ENCODE results near the gene ZNRF3.
"Not testable (repeated sequence)": the region's sequence is repeated elsewhere in the genome, so short reads cannot be mapped to it uniquely, and the experiment has no call there.

The ZNRF3 gene

DNA sequence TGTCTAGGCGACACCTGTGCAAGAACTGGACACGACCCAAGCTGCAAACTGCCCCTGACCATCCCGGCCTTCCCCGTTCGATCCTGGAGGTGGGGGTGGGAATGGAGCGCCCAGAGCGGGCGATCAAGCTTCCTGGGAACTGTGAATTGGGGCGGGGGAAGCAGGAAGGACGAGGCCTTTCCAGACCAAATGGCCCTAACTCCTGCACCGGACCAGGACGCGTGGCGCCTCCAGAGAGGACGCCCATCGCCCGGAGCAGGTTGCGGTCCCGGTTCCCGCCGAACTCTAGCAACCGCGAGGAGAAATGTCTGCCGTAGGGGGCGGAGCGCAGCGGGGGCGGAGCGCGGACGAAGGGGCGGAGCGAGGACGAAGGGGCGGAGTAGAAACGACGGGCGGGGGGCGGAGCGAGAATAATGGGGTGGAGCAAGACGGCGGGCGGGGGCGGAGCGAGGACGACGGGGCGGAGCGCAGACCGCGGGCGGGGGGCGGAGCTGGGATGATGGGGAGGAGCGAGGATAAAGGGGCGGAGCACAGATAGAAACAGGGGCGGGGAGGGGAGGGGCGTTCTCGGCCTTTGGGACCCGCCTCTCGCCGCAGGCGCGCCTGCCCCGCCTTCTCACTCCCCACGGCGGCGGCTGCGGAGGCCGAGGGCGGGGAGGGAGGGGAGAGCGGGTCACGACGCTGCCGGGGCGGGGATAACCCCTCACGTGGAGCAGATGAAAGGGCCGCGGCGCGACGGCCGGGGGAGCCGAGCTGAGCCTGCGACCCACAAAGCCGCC is at the start of gene ZNRF3:
ZNRF3 (plus strand) TSS at position 695 of the 779 bp plus-strand sequence. CDS start 195 bp downstream, outside the sequence.
- DNase-seq: peak; percentile 92 to 99 (median 96)
- intact Hi-C loops (cut with DNase I): no loop called here

DNA sequence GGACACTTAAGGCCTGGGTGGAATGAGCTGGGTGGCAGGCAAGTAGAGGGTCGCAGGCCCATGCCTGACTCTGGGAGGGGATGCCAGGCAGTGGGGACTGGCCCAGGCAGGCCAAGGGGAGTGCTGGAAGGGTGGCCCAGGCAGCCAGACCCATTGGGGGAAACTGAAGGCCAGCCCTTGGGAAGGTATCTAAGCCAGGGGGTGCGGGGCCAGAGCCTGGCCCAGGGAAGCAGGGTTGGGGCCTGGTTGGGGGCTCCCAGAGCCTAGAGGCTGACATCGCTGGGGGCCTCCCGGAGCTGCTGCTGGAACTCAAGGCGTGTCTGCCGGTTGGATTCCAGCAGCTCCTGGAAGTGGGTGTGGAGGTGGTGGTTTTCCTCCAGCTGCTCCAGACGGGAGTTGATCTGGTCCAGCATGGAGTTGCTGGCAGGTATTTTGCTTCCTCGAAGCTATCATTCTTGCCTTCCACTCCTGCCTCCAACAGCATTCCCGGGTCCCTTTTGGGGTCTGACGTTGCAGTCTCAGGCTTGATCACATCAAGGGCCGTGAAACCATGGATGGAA is 47.7 kb upstream of the ZNRF3 start:
- DNase-seq: no peak
- intact Hi-C loops (cut with DNase I): loop anchor here (10.0 kb wide), 1 partner anchor 811 kb away; no protein-coding TSS in a partner anchor

DNA sequence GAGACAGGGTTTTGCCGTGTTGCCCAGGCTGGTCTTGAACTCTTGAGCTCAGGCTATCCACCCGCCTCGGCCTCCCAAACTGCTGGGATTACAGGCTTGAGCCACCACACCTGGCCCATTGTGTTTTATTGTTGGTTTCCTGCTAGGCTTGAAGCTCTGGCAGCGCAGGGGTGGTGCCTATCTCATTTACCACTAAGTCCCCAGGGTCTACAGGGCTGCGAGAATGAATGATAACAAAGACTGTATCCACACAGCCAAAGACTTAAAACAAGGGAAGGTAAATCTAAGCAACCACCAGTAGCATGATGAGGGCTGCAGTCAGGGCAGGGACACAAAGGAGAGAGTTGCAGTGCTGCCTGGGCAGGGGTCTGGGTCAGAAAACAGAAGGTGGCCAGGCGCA is 45.7 kb upstream of the ZNRF3 start:
- intact Hi-C loops (cut with DNase I): loop anchor here (10.0 kb wide), 1 partner anchor 813 kb away; no protein-coding TSS in a partner anchor
- no peak for DNase-seq

DNA sequence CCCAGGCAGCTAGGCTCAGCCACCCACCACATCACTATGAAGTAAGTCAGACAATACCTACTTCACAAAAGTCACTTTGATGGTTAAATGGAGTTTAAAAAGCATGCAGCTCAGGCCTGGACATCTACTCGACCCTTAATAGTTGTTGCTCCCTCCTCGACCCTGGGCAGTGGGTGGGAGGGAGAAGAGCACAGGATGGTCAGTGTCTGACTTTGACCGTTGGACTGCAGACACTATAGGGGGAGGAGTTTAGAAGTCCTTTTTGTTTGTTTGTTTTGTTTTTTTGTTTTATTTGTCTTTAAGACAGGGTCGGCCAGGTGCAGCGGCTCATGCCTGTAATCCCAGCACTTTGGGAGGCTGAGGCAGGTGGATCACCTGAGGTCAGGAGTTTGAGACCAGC is 44.4 kb upstream of the ZNRF3 start:
- intact Hi-C loops (cut with DNase I): loop anchor here (10.0 kb wide), 1 partner anchor 814 kb away; no protein-coding TSS in a partner anchor
- DNase-seq: no peak

DNA sequence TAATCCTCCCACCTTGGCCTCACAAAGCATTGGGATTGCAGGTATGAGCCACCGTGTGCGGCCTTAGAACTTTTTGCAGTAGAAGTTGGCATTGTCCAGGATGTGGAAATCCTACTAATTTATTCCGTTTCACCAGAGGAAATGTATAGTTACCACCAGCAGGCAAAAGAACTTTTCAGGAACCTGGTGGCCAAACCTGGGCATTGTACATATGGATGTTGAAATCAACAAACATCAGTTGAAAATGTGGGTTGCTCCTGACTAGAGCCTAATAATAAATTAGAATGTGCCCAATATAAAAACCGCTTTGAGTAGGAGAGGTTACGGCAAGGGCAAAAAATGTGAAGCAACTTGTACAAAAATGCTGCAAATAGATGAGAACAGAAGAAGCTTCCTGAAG is 42.3 kb upstream of the ZNRF3 start:
- DNase-seq: no peak
- intact Hi-C loops (cut with DNase I): no loop called here

DNA sequence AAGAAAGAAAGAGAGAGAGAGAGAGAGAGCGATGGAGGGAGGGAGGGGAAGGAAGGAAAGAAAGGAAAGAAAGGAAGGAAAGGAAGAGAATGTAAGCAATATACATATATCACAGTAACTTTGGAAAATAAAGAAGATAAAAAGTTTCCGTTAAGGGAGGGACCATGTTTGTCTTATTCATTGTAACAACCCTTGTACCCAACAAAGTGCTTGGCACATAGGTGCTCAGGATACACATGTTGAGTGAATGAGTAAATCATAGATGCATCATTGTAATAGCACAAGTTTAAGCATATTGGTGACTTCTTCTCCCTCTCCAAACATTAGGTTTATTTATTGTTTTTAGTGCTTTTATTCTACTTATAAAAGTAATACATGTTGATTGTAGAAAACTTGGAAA is 39.7 kb upstream of the ZNRF3 start:
- no peak for DNase-seq
- intact Hi-C loops (cut with DNase I): no loop called here

DNA sequence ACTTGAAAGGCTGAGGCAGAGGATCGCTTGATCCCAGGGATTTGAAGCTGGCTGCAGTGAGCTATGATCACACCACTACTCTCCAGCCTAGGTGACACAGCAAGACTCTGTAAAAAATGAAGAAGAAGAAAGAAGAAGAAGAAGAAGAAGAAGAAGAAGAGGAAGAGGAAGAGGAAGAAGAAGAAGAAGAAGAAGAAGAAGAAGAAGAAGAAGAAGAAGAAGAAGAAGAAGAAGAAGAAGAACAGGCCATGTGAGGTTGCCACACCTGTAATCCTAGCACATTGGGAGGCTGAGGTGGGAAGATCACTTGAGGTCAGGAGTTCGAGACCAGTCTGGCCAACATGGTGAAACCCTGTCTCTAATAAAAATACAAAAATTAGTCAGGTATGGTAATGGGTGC is 39.1 kb upstream of the ZNRF3 start:
- DNase-seq; intact Hi-C loops (cut with DNase I): not testable (repeated sequence)

DNA sequence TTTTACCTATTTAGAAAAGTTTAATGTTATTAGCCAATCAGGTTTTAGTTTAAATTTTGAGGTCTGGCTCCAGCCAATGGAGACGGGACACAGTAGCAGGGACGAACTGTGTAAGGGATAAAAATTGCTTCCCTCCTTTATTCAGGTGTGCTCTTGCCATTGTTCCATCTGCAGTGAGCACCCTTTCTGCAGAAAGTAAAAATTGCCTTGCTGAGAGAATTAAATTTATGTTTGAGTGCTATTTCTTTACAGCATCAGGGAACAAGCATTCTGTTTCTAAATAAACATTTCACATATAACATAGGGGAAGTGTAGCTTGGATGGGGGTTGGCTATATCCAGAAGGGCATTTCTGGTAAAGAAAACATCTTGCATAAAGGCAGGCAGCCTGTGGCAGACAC is 36.4 kb upstream of the ZNRF3 start:
- intact Hi-C loops (cut with DNase I): no loop called here
- DNase-seq: no peak

DNA sequence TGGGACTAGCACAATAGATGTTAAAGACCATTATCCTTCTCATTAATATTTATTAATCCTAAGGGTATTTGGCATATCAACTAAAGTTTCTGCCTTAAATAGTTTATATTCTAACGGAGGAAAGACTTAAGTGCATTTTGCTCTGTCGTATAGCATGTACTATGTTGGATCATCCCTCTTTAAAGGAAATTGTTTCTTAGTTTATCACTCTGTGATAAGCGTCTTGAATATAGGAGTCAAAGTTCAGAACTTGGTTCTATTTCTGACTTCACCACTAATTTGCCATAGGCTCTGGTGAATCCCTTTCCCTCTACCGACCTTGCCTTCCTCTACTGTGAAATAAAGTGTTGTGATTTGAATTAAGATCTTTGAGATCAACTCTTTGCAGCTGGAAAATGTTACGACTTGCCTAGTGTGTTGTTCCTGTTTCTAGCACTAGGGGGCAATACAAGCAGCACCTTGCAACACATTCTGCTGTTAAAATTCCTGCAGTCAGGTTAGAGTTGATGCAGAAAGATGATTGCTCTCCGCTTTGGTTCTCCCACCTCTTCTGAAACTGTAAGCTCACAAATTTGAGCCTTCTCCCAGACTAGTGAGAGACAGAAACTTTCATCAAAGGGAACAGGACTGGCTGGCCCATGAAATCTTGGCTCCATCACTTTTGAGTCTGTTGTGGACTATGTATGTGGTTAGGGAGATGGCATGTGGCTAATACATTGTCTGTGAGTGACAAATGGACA is 27.8 kb upstream of the ZNRF3 start:
- DNase-seq: peak in 4 of 10 donors; percentile 27 to 49 (median 37)
- intact Hi-C loops (cut with DNase I): loop anchor here (1.0 to 10.0 kb wide), 3 partner anchors 185 to 389 kb away; no protein-coding TSS in a partner anchor

DNA sequence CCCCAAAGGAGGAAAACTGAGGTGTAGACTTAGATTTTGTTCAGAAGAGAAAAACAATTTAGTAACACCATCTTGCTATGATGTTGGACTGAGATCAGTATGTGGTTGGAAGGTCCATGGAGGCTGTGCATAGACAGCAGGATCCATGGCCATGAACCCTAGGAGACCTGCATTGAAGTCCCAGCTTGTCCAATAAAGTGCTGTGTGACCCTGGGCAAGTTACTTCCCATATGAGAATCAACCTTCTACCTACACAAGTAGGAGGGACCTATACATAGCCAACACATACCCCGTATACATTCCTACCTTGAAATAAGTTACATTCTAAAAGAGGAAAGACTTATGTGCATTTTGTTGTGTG is 27.3 kb upstream of the ZNRF3 start:
- intact Hi-C loops (cut with DNase I): loop anchor here (10.0 kb wide), 2 partner anchors 299 to 389 kb away; no protein-coding TSS in a partner anchor
- DNase-seq: no peak

DNA sequence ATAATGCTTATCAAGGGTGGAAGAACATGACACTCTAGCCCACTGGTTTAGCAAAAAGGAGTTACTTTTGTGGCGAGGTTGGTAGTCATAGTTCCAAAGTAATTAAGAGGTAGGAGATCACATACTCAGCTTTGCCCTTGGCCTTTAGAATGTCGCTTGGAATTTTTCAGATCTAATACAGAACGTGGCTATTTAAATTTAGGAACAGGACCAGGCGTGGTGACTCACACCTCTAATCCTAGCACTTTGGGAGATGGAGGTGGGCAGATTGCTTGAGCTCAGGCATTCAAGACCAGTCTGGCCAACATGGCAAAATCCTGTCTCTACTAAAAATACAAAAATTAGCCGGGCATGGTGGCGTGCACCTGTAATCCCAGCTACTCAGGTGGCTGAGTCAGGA is 26.1 kb upstream of the ZNRF3 start:
- peak in 1 of 10 donors; percentile 2 for DNase-seq
- intact Hi-C loops (cut with DNase I): loop anchor here (10.0 kb wide), 2 partner anchors 298 to 388 kb away; no protein-coding TSS in a partner anchor

DNA sequence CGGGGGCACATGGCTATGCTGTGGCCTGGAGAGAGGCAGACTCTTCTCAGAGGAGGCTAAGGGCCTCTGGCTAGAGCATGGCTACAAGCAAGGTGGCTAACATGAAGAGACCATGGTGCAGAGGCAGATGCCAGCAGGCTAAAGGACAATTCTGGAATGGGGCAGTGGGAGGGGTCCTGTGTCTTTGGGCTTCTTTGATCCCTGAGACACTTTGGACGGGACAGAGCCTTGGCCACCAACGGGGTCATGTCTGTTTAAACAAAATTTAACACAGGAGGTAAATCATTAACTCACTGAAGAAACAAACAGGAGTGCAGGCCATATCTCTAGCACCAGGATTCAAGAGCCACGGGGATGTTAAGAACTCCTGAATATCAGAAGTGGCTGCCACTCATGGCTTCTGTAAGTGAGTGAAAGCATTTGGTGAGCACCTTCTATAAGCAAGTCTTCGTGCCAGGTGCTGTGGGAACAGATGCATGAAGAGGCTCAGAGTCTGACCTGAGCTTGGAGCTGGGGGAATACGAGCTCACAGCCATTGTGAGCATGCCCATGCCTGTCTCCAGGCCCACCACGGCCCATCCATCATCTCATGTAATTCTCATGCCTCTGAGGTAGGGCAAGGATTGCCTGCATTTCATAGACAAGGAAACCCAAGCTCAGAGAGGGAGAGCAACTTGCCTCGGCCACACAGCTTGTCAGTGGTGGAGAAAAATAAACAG is 18.3 kb upstream of the ZNRF3 start:
- peak in 1 of 10 donors; percentile 54 for DNase-seq
- intact Hi-C loops (cut with DNase I): no loop called here

DNA sequence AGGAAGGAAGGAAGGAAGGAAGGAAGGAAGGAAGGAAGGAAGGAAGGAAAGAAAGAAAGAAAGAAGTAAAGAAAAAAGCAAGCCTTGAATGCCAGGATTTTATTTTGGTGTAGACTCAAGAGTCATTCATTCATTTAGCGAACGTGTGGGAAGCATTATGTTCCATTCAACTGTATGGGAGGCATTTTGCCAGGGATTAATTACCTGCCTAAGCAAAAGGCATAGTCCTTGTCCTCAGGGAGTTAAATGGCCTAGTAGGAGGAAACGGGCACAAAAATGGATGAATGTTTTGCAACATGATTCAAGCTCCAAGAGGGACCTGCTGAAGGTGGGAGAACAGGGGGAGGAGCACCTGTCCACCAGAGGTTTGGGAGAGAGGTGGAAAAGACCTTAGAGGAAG is 16.2 kb upstream of the ZNRF3 start:
- intact Hi-C loops (cut with DNase I): no loop called here
- no peak for DNase-seq

DNA sequence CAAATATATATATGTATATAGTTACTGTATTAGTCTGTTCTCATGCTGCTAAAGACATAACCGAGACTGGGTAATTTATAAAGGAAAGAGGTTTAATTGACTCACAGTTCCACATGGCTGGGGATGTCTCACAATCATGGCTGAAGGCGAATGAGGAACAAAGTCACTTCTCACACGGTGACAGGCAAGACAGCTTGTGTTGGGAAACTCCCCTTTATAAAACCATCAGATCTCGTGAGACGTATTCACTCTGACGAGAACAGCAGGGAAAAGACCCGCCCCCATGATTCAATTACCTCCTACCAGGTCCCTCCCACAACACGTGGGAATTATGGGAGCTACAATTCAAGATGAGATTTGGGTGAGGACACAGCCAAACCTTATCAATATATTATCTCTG is 15.0 kb upstream of the ZNRF3 start:
- intact Hi-C loops (cut with DNase I); DNase-seq: not testable (repeated sequence)

DNA sequence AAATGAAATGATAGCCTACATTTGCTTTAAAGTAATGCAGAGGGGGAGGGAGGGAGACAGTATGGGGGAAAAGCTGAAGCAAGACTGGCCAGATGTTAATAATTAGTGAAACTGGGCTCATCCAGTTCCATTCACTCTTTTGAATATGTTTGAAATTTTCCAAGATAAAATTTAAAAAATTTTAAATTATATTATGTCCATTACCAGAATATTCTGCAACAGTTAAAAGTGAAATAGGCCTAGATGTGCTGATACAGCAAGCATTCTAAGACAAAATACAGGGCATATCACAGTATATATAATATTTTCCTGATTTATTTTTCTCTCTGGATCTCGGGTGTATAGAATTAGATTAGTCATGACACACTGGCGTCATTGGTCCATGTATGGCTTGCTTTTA is 13.6 kb upstream of the ZNRF3 start:
- DNase-seq: no peak
- intact Hi-C loops (cut with DNase I): no loop called here

DNA sequence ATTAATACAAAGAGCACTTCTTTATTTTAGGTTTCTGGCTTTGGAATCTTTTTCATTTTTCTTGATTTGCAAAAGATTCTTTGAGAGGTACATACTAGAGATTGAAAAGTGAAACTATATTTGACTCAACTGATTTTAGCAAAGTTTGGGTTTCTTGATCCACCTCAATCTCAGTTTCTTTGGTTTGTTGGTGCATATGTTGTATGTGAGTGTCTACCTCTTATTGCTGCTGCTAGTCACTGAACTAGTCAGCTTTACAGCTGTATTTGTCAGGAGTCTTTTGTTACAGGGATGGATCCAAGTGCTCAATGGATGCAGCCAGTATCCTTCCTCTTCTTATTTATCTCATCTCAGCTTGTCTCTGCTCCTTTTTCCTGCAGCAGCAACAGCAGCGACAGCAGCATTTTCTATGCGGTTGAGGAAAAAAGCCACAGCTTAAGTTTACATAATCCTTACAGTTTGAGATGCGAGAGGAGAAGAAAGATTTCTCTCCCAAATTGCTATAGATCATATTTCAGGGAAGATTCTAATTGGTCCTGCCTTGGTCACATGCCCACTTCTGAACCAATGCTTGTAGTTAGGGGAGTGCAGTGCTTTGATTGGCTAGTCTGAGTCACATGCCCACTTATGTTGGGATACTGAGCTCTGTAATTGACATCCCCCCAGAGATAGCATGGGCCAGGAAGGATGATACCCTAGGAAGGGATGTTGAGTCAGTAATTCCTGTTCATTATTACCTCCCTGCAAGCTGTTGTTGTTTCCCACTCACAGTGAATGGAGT is 10.0 kb upstream of the ZNRF3 start:
- intact Hi-C loops (cut with DNase I): no loop called here
- no peak for DNase-seq

DNA sequence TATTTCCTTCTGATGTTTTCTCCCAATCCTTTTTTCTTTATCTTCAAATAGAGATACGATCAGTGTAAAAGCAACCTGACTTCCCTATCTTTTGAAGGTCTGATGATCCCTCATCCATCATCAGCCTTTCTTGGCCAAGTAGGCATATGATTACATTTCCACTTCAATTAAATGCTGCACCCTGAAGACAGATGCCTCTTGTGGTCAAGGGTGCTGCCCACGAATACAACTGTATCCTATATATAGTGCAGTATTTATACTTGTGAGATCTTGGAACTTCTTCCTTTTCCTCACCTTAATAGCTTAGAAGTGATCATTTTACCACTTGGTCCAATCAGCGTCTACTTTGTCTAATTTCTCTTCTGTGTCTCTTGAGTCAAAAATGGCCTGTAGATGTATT is 9.3 kb upstream of the ZNRF3 start:
- no peak for DNase-seq
- intact Hi-C loops (cut with DNase I): no loop called here

DNA sequence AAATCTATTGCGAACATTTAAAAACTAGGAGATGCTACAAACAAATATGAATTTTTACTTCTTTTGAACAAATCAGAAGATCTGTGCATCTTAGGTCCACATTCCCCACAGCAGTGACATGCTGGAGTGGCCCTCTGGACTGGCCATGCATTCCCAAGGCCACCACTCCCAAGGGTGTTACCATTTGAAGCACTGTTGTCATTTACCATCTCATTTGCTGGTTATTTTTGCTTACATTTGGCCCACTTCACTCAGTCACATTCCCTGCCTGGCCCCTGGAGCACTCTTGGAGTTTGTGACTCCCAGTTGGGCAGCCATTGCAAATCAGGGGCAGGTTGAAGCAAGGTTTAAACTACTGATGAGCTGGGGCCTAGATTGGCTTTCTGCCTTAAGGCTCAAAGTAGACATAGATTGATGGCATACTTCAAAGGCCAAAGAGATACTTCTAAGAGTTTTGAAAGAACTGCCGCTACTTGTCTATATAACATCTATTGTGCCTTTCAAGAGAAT is 8.5 kb upstream of the ZNRF3 start:
- no peak for DNase-seq
- intact Hi-C loops (cut with DNase I): no loop called here

DNA sequence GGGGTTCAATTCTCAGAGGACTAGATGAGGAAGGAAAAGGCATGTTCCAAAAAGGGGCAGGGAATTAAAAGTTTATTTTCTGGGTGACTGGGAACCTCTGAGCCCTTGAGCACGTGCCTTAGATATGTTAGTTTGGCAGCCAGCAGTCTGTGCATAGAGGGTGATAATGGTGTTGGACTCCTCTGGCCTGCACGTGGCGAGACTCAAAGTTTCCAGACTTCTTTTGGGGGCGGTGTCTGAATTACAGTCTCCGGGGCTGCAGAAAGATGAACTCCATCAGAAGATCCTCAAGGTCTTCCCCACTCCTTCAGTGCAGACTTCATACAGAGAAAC is 861 bp upstream of the ZNRF3 start:
- DNase-seq: no peak
- intact Hi-C loops (cut with DNase I): no loop called here

DNA sequence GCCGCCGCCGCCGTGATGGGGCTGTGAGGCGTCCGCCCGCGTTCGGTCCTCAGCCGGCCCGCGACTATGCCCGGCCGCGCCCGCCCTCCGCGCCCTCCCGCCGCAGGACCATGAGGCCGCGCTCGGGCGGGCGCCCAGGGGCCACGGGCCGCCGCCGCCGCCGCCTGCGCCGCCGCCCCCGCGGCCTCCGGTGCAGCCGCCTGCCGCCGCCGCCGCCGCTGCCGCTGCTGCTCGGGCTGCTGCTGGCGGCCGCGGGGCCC is 215 bp downstream of the ZNRF3 start:
- DNase-seq: no peak
- intact Hi-C loops (cut with DNase I): no loop called here

All from posterior cingulate gyrus (tissue), 11 donors.